Measurements from ENCODE around the gene PACSIN1.

DNA sequence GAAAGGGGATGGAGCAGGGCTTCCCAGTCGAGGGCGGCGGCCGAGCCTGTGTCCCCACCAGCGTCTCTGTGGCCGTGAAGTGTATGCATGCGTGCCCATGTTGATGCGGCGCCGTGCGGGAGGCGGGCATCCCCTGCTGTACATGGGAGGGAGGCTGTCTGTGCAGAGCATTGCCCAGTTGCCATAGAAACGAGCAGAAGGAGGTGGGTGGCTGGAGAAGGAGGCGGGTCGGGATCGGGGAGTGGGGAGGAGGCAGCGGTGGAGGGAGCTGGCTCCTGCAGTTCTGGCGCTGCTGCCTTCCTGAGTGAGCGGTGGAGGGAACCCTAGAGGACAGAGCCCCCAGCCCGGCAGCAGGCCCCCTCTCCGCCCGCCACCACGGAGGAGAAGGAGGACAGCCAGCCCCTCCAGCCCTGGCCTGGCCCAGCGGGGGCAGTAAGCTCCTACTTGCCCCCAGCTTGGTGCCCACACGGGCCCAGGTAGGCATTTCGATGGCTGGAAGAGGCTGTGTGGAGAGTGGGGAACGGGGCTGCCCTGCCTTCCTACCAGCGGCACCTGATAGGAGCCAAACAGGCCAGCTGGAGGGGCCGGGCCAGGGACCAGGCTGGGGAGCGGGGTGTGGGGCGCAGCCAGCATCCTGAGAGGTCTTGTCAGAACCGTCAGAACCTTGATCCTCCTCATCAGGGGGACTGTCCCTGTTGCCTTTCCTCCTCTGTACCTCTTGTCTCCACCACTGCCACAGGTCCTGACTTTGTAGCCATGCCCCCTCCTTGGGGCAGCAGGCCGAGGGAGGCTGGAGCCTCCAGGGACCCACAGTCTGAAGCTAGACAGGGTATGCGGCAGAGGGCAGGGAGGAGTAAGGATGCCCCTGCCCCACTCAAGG is 49.0 kb downstream of the PACSIN1 start:
- TF ChIP-seq, protein P1, sequence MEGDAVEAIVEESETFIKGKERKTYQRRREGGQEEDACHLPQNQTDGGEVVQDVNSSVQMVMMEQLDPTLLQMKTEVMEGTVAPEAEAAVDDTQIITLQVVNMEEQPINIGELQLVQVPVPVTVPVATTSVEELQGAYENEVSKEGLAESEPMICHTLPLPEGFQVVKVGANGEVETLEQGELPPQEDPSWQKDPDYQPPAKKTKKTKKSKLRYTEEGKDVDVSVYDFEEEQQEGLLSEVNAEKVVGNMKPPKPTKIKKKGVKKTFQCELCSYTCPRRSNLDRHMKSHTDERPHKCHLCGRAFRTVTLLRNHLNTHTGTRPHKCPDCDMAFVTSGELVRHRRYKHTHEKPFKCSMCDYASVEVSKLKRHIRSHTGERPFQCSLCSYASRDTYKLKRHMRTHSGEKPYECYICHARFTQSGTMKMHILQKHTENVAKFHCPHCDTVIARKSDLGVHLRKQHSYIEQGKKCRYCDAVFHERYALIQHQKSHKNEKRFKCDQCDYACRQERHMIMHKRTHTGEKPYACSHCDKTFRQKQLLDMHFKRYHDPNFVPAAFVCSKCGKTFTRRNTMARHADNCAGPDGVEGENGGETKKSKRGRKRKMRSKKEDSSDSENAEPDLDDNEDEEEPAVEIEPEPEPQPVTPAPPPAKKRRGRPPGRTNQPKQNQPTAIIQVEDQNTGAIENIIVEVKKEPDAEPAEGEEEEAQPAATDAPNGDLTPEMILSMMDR (IDR thresholded peaks at IDR 0.05): no peak
- TF ChIP-seq EP300 (IDR thresholded peaks at IDR 0.05) (no peak), POLR2A (IDR thresholded peaks at IDR 0.05) (no peak), POLR2AphosphoS5 (IDR thresholded peaks at IDR 0.05) (no peak)
